ENCODE measurements around the gene HAUS7.
A peak's percentile ranks its signal among the peaks of the same experiment; 100 is the strongest.

The HAUS7 gene

DNA sequence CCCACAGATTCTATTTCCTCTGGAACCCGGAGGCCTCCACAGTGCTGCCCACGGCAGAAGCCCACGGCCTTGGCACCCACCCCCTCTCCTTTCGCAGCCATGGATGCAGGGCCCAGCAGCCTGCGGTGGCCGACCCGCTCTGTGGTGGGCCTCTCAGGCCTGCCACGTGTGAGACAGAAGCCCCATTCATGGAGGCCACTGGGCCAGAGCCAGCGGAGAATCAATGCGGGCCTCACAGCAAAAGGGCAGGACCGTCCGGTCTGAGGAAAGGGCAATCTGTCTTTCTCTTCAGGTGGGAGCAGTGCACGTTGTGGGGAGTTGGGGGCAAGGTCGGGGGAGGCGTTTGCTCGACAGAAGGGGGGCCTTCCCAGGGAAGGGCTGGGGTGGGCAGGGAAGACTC is 8.4 kb upstream of the HAUS7 start:
- no peak overlapping the region for H3K4me3 Mint-ChIP-seq
- no peak for DNase-seq
- no peak for ATAC-seq (replicated peaks)
- no peaks in the 10 kb centered on the region for H3K36me3 Mint-ChIP-seq
- H3K4me1 Mint-ChIP-seq: peaks cover 0 to 4% of the 10 kb centered on the region in 2 donors
- H3K27me3 Mint-ChIP-seq: peaks cover 4 to 10% of the 10 kb centered on the region in 2 donors
- no peak overlapping the region for H3K27ac Mint-ChIP-seq
- no peaks in the 10 kb centered on the region for H3K9me3 Mint-ChIP-seq

DNA sequence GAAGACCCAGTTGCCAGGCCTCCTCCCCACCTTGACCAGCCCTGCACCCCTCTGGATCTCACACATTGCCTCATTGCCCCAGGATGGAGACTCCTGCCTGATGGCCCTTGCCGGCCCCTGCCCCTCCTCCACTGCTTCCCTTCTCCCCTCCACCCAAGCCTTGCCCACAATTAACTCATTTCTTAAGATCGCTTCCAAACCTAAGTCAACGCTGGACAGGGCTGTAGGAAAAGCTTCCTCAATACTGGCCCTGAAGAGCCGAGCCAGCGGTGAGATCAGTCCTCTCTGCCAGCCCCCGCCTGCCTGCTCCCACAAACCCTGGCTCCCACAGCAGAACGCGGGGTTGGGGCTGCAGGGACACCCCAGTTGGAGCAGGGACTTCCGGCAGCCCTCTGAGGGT is 7.5 kb upstream of the HAUS7 start:
- no peak for DNase-seq
- H3K4me3 Mint-ChIP-seq: no peak overlapping the region
- no peak for ATAC-seq (replicated peaks)
- peaks cover 4 to 10% of the 10 kb centered on the region in 2 donors for H3K27me3 Mint-ChIP-seq
- peaks cover 0 to 4% of the 10 kb centered on the region in 2 donors for H3K4me1 Mint-ChIP-seq
- H3K9me3 Mint-ChIP-seq: no peaks in the 10 kb centered on the region
- no peaks in the 10 kb centered on the region for H3K36me3 Mint-ChIP-seq
- no peak overlapping the region for H3K27ac Mint-ChIP-seq

- DNase-seq (no peak), ATAC-seq (replicated peaks) (no peak)
- no peak overlapping the region for H3K27ac Mint-ChIP-seq
- peaks cover 0 to 4% of the 10 kb centered on the region in 2 donors for H3K4me1 Mint-ChIP-seq
- peaks cover 4 to 10% of the 10 kb centered on the region in 2 donors for H3K27me3 Mint-ChIP-seq
- no peaks in the 10 kb centered on the region for H3K36me3 Mint-ChIP-seq
- H3K4me3 Mint-ChIP-seq: no peak overlapping the region
- H3K9me3 Mint-ChIP-seq: no peaks in the 10 kb centered on the region
Observed at GRCh38 chrX:153477364-153477857, 7.0 kb upstream of the HAUS7 start.

DNA sequence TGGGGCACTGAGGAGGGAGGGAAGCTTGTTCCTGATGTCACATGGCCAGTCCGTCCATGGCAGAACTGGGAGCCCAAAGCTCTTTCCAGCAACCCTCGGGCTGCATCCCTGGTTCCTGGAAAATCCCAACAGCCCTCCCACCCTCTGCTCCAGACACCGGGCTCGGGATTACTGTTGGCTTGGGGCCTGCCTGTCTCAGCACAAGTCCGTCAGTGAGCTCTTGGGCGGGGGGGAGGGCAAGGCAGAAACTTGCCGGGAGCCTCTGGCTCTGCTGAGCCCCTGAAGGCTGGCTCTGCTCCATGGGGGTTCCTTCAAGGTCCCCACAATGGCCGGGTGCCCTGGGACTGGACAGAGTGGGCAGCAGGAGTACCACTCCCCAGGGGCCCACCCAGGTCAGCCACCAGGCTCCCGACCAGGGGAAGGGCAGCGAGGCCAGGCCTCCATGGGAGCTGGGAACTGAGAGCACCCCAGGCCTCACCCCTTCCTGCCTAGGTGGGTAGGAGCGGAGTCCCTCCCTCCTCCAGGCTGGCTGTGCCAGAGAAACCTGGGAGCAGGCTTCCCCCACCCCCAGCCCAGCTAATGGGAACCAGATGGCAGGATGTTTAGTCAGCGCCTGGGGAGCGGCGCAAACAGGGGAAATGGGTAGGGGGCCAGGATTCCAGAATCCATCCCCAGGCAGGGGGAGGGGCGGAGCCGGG is 6.4 kb upstream of the HAUS7 start:
- Mint-ChIP-seq H3K4me3 (no peak overlapping the region), H3K36me3 (no peaks in the 10 kb centered on the region), H3K9me3 (no peaks in the 10 kb centered on the region), H3K4me1 (peaks cover 0 to 4% of the 10 kb centered on the region in 2 donors), H3K27ac (no peak overlapping the region), H3K27me3 (peaks cover 4 to 10% of the 10 kb centered on the region in 2 donors)
- DNase-seq (no peak), ATAC-seq (replicated peaks) (no peak)

GRCh38 chrX:153475751-153476281 is 5.4 kb upstream of the HAUS7 start:
- DNase-seq: no peak
- H3K9me3 Mint-ChIP-seq: no peaks in the 10 kb centered on the region
- no peaks in the 10 kb centered on the region for H3K36me3 Mint-ChIP-seq
- H3K27ac Mint-ChIP-seq: peak overlapping the region; percentile 47
- H3K4me3 Mint-ChIP-seq: peak overlapping the region in 1 of 2 donors; percentile 50
- no peak for ATAC-seq (replicated peaks)
- H3K27me3 Mint-ChIP-seq: peaks cover 4 to 10% of the 10 kb centered on the region in 2 donors
- peaks cover 0 to 4% of the 10 kb centered on the region in 2 donors for H3K4me1 Mint-ChIP-seq

- Mint-ChIP-seq H3K36me3 (no peaks in the 10 kb centered on the region), H3K4me3 (peak overlapping the region; percentile 43 to 44), H3K27me3 (peaks cover 4 to 10% of the 10 kb centered on the region in 2 donors), H3K27ac (no peak overlapping the region), H3K4me1 (peaks cover 0 to 4% of the 10 kb centered on the region in 2 donors), H3K9me3 (no peaks in the 10 kb centered on the region)
- DNase-seq: no peak
- no peak for ATAC-seq (replicated peaks)
Observed at GRCh38 chrX:153475271-153475670, 4.9 kb upstream of the HAUS7 start.

- Mint-ChIP-seq H3K27me3 (peaks cover 4 to 10% of the 10 kb centered on the region in 2 donors), H3K27ac (no peak overlapping the region), H3K9me3 (no peaks in the 10 kb centered on the region), H3K4me1 (peaks cover 0 to 4% of the 10 kb centered on the region in 2 donors), H3K36me3 (no peaks in the 10 kb centered on the region), H3K4me3 (peak overlapping the region in 1 of 2 donors; percentile 43)
- ATAC-seq (replicated peaks) (no peak), DNase-seq (peak; percentile 8)
Observed at GRCh38 chrX:153474718-153475117, 4.3 kb upstream of the HAUS7 start.

DNA sequence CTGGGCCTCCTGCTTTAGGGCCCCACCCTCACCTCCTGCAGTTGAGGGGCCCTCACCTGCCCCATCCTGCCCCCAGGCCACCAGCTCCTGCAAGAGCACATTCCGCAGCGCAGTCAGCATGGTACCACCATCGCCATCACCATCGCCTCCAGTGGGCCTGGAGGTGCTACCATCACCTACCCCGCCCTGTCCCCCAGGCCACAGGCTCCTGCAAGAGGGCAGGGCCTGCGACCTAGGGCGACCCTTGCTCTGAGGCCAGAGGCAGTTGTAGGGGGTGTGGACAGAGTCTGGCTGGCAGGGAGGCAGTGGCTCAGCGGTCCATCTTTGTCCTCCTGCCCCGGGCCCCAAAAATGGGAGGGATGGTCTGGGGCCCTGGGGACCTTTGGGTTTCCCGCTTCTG is 3.9 kb upstream of the HAUS7 start:
- H3K4me1 Mint-ChIP-seq: peaks cover 0 to 4% of the 10 kb centered on the region in 2 donors
- H3K27ac Mint-ChIP-seq: no peak overlapping the region
- ATAC-seq (replicated peaks): no peak
- peaks cover 4 to 10% of the 10 kb centered on the region in 2 donors for H3K27me3 Mint-ChIP-seq
- no peaks in the 10 kb centered on the region for H3K36me3 Mint-ChIP-seq
- H3K4me3 Mint-ChIP-seq: peak overlapping the region; percentile 67
- no peaks in the 10 kb centered on the region for H3K9me3 Mint-ChIP-seq
- no peak for DNase-seq

- ATAC-seq (replicated peaks) (no peak), DNase-seq (no peak)
- Mint-ChIP-seq H3K36me3 (no peaks in the 10 kb centered on the region), H3K27me3 (peaks cover 4 to 6% of the 10 kb centered on the region in 2 donors), H3K27ac (peak overlapping the region; percentile 39), H3K9me3 (no peaks in the 10 kb centered on the region), H3K4me1 (peaks cover 0 to 8% of the 10 kb centered on the region in 2 donors), H3K4me3 (peak overlapping the region in 1 of 2 donors; percentile 2)
Observed at GRCh38 chrX:153473126-153473525, 2.8 kb upstream of the HAUS7 start.

- Mint-ChIP-seq H3K9me3 (no peaks in the 10 kb centered on the region), H3K4me1 (peaks cover 9 to 15% of the 10 kb centered on the region in 2 donors), H3K27me3 (peaks cover 0 to 4% of the 10 kb centered on the region in 2 donors), H3K4me3 (no peak overlapping the region), H3K36me3 (peaks cover 0 to 8% of the 10 kb centered on the region in 2 donors), H3K27ac (no peak overlapping the region)
- ATAC-seq (replicated peaks) (no peak), DNase-seq (no peak)
Observed at GRCh38 chrX:153471663-153472280, 1.4 kb upstream of the HAUS7 start.

DNA sequence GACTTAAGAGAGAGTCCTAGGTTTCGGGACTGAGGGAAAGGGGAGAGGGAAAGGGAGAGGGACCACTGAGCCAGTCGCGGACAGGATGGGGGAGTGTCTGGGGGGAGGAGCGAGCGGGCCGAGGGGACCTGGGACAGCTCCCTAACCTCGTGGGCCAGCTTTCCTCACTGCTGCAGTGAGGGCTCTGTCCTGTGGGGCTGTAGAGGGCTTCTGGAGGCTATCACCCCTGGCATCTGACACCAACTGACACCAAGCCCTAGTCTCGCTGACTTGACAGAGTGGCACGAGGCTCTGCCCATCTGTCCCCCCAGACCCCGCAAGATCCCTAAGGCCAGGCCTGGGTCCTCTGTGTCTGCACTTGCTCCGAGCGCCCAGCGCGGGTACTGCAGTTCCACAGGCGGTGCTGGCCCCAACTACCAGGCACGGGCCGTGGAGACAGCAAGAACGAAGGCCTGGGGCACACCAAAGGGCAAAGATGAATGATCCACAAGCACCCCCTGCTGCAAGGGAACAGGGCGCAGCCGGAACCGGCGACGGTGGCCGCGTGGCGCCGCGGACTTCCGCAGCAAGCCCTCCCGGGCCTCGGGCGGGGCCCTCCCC is 465 bp downstream of the HAUS7 start:
- no peaks in the 10 kb centered on the region for H3K9me3 Mint-ChIP-seq
- DNase-seq: peak; percentile 8
- H3K36me3 Mint-ChIP-seq: peaks cover 0 to 10% of the 10 kb centered on the region in 2 donors
- peak; percentile 47 to 52 for ATAC-seq (replicated peaks)
- peak overlapping the region; percentile 79 for H3K27ac Mint-ChIP-seq
- H3K27me3 Mint-ChIP-seq: no peaks in the 10 kb centered on the region
- peak overlapping the region; percentile 82 to 85 for H3K4me3 Mint-ChIP-seq
- H3K4me1 Mint-ChIP-seq: peaks cover 13 to 15% of the 10 kb centered on the region in 2 donors

DNA sequence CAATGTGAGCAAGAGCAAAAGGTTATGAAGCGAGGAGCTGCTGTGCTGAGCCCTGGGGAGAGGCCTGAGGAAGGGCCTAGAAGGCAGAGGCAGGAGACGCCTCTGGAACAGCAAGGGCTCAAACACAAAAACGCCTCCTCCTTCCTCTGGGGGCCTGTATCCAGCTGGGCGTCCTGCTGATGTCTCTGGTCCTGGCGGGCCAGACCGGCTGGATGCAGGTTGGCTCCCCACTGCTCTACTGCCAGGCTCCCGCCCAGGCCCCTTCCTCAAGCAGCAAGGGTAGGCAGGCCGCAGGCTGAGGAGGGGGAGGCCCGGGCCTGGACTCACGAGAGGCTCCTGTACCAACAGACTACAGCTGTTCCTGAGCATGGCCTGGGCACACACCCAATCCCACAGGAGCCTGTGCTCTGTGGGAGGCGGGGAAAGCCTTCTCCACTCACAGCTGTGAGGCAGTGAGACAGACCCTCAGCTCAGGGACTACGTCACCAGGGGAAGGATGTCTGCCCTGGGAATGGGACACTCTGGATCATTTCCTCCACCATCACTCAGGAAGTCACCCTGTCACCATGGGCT is 2.3 kb downstream of the HAUS7 start:
- no peak overlapping the region for H3K4me3 Mint-ChIP-seq
- ATAC-seq (replicated peaks): no peak
- H3K4me1 Mint-ChIP-seq: peaks cover 11 to 15% of the 10 kb centered on the region in 2 donors
- DNase-seq: no peak
- no peak overlapping the region for H3K27ac Mint-ChIP-seq
- peaks cover 0 to 10% of the 10 kb centered on the region in 2 donors for H3K36me3 Mint-ChIP-seq
- no peaks in the 10 kb centered on the region for H3K9me3 Mint-ChIP-seq
- no peaks in the 10 kb centered on the region for H3K27me3 Mint-ChIP-seq

DNA sequence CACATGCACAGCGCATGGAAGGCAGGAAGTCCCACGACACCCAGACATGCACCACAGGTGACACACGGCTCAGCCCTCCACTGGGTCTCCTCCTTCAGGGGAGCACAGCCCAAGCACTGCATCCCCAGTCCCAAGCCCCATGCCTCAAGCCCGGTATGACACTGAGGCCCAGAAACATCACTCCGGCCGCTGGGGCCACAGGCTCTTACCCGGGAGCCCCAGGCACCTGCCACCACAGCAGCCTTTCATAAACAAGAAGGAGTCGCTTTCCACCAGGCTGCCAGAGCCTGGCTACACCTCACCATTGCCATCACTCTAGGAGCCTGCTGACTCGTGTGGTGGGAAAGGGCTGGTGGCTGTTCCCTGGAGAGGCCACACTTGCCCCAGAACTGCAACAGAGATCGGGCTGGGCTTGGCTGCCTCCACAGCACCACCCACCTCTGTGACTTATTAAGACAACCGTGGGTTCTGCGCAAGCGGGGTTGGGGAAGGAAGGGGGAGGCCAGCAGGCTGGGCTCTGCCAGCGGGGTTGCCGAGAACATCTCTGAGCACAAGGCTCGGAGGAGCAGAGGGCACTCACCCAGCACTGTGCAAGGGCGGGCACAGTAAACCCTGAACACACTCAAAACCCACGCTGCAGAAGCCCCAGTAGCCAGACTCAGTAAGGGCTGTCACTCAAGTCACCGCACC is 4.5 kb downstream of the HAUS7 start:
- no peak for DNase-seq
- Mint-ChIP-seq H3K36me3 (peaks cover 7 to 17% of the 10 kb centered on the region in 2 donors), H3K27me3 (no peaks in the 10 kb centered on the region), H3K9me3 (no peaks in the 10 kb centered on the region), H3K4me3 (no peak overlapping the region), H3K4me1 (peaks cover 11 to 15% of the 10 kb centered on the region in 2 donors), H3K27ac (no peak overlapping the region)
- ATAC-seq (replicated peaks): no peak

DNA sequence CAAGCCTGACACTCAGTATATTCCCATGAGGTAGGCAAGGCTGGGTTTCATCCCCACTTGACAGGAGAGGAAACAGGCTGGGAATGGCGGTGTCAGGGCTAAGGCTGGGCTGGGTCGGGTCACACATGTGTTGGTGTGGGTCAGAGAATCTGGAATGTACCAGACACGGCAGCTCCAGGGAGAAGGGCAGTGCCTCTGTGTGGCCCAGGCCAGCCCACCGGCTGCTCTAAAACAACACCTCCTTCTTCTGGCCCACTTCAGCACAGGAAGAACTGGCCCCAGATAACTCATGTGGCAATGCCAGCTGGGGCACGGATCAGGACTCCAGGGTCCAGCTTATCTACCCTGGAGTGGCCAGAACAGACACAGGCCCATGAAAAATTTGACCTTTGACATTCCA is 6.3 kb downstream of the HAUS7 start:
- Mint-ChIP-seq H3K27me3 (no peaks in the 10 kb centered on the region), H3K27ac (no peak overlapping the region), H3K4me3 (no peak overlapping the region), H3K9me3 (no peaks in the 10 kb centered on the region), H3K36me3 (peaks cover 12 to 23% of the 10 kb centered on the region in 2 donors), H3K4me1 (peaks cover 11 to 15% of the 10 kb centered on the region in 2 donors)
- DNase-seq (no peak), ATAC-seq (replicated peaks) (no peak)

All from stimulated activated naive B cell treated with anti-CD40 and anti-IgM and Interleukin-4, amounts not matched to agents 10 μg/mL and 1 μg/mL and 100 μg/mL, for 72 hours (primary cell).